HepG2 (cell line): ENCODE data around the gene UNC13D. TPM values are rescaled to one million over a fixed set of nuclear protein-coding genes. Genes with fewer than 3 reads are reported as not detected.

Experiments used
- ATAC-seq: fragments of 200-7000 bp; cut with Tn5 transposase; 3 replicates; pipeline ENCODE4 v1.9.1; 2020; ENCODE audit warnings: mild to moderate bottlenecking, moderate library complexity
- BruUV-seq: library from RNA; stranded (reverse); fragments of 400-500 nt; replicated peaks from 2 replicates; lab custom pipeline; 2021; lab: Mats Ljungman, UMichigan
- CTCF ChIA-PET: fragments of 300-600 bp; formaldehyde crosslinking; extraction: SDS; loops from one replicate; lab custom pipeline; 2021; ENCODE audit warnings: low total read pairs, inconsistent platforms, low intra/inter-chr PET ratio; lab: Yijun Ruan, JAX
- POLR2A ChIA-PET: fragments of 350-600 bp; sonication (Branson Sonifier 250); formaldehyde crosslinking; loops from one replicate; lab custom pipeline; 2020; ENCODE audit warnings: antibody characterized with exemption, inconsistent platforms; lab: Yijun Ruan, JAX
- DNase-seq: peaks from one replicate; pipeline ENCODE4 v3.0.0-alpha.2; 2015; ENCODE audit warnings: low spot score
- FAIRE-seq: peaks from 3 replicates; lab custom pipeline; 2011; peaks lifted over from hg19 to GRCh38; lab: Jason Lieb, UNC
- H2AFZ ChIP-seq: one replicate; pipeline ENCODE4 v1.6.1; 2011; ENCODE audit warnings: low read length, inconsistent platforms
- H3K27ac ChIP-seq: fragments of 300-600 bp; 3 replicates; pipeline ENCODE4 v1.8.0; 2011; ENCODE audit warnings: mixed run types, mild to moderate bottlenecking, mixed read lengths, low read length, inconsistent platforms; ENCODE audit not compliant: insufficient read depth; ENCODE audit errors: extremely low read length
- H3K27me3 ChIP-seq, 2 experiments: fragments of 200-600 bp in 1 of 2; 2 replicates in 1 of 2; 3 replicates in 1 of 2; pipeline versions ENCODE4 v1.6.0 to v1.8.0; 2011; ENCODE audit warnings: low read length in 2 of 2, mild to moderate bottlenecking in 2 of 2, moderate library complexity in 2 of 2, inconsistent platforms in 1 of 2; ENCODE audit not compliant: insufficient read depth in 2 of 2, control insufficient read depth in 1 of 2
- H3K36me3 ChIP-seq, 2 experiments: fragments of 200-600 bp in 1 of 2; replicated peaks in 1 of 2; 2 replicates in 1 of 2; 3 replicates in 1 of 2; pipeline versions ENCODE4 v1.5.1 to v1.8.0; 2011; ENCODE audit warnings: low read length in 2 of 2, inconsistent platforms in 1 of 2; ENCODE audit not compliant: insufficient read depth in 2 of 2, control insufficient read depth in 1 of 2
- H3K4me1 ChIP-seq: 2 replicates; pipeline ENCODE4 v1.5.1; 2012; ENCODE audit warnings: low read length, inconsistent platforms; ENCODE audit not compliant: insufficient read depth
- H3K4me2 ChIP-seq: 2 replicates; pipeline ENCODE4 v1.6.0; 2011; ENCODE audit warnings: low read depth, low read length, inconsistent platforms
- H3K4me3 ChIP-seq, 3 experiments: fragments of 200-600 bp in 1 of 3; sonication (generic), shearing (Covaris generic) in 1 of 3; replicated peaks in 1 of 3; 2 replicates each; pipeline ENCODE4 v1.5.1; 2011 to 2016; ENCODE audit warnings: low read length in 3 of 3, inconsistent platforms in 2 of 3, low read depth in 2 of 3, mild to moderate bottlenecking in 2 of 3, control low read depth in 1 of 3, mixed read lengths in 1 of 3; ENCODE audit not compliant: insufficient read depth in 1 of 3
- H3K79me2 ChIP-seq: one replicate; pipeline ENCODE4 v1.6.1; 2011; ENCODE audit warnings: low read length, inconsistent platforms; ENCODE audit not compliant: insufficient read depth
- H3K9ac ChIP-seq: 2 replicates; pipeline ENCODE4 v1.6.0; 2011; ENCODE audit warnings: mild to moderate bottlenecking, low read depth, low read length, inconsistent platforms; ENCODE audit not compliant: insufficient read depth
- H3K9me3 ChIP-seq: 2 replicates; pipeline ENCODE4 v1.5.1; 2012; ENCODE audit warnings: mild to moderate bottlenecking, low read length
- H4K20me1 ChIP-seq: 2 replicates; pipeline ENCODE4 v1.6.0; 2011; ENCODE audit warnings: inconsistent platforms, mild to moderate bottlenecking, low read length, moderate library complexity; ENCODE audit not compliant: insufficient read depth
- ATF5 ChIP-seq: sonication (generic); formaldehyde crosslinking; IDR thresholded peaks from 2 replicates; pipeline ENCODE4 v1.4.0; 2020; ENCODE audit warnings: mild to moderate bottlenecking, low read depth, missing genetic modification reagents
- BORCS8-MEF2B ChIP-seq: sonication (generic); formaldehyde crosslinking; IDR thresholded peaks from 2 replicates; pipeline ENCODE4 v1.8.0; 2022; ENCODE audit warnings: mild to moderate bottlenecking, missing genetic modification reagents
- DZIP1 ChIP-seq: sonication (generic); formaldehyde crosslinking; IDR thresholded peaks from 2 replicates; pipeline ENCODE4 v1.5.0; 2020; ENCODE audit warnings: mild to moderate bottlenecking, missing genetic modification reagents
- ELF3 ChIP-seq: IDR thresholded peaks from 2 replicates; pipeline ENCODE4 v1.6.1; 2016; ENCODE audit warnings: missing genetic modification reagents, missing compliant biosample characterization
- HNF4A ChIP-seq: sonication (generic); formaldehyde crosslinking; IDR thresholded peaks from 2 replicates; pipeline ENCODE4 v1.4.0; 2020; ENCODE audit warnings: missing genetic modification reagents
- HOXA3 ChIP-seq: sonication (generic); formaldehyde crosslinking; IDR thresholded peaks from 2 replicates; pipeline ENCODE4 v1.5.0; 2020; ENCODE audit warnings: missing genetic modification reagents
- PATZ1 ChIP-seq: sonication (generic); formaldehyde crosslinking; IDR thresholded peaks from 2 replicates; pipeline ENCODE4 v1.4.0; 2020; ENCODE audit warnings: missing genetic modification reagents
- SATB2 ChIP-seq: sonication (generic); formaldehyde crosslinking; IDR thresholded peaks from 2 replicates; pipeline ENCODE4 v1.5.0; 2020; ENCODE audit warnings: missing genetic modification reagents
- TBX3 ChIP-seq: fragments of 450-650 bp; IDR thresholded peaks from 2 replicates; pipeline ENCODE4 v1.6.1; 2017; ENCODE audit warnings: antibody characterized with exemption, mild to moderate bottlenecking, inconsistent platforms, borderline replicate concordance
- ZFAT ChIP-seq: sonication (generic); formaldehyde crosslinking; conservative IDR thresholded peaks from 2 replicates; pipeline ENCODE4 v1.8.1; 2023; ENCODE audit warnings: missing genetic modification reagents, inconsistent platforms
- ZFP91 ChIP-seq: sonication (generic); formaldehyde crosslinking; IDR thresholded peaks from 2 replicates; pipeline ENCODE4 v1.9.0; 2022; ENCODE audit warnings: missing genetic modification reagents, mild to moderate bottlenecking, borderline replicate concordance
- ZFYVE20 ChIP-seq: sonication (generic); formaldehyde crosslinking; IDR thresholded peaks from 2 replicates; pipeline ENCODE4 v1.8.0; 2023; ENCODE audit warnings: low read depth, mild to moderate bottlenecking, moderate library complexity, missing genetic modification reagents, borderline replicate concordance
- ZNF24 ChIP-seq: fragments of 450-650 bp; IDR thresholded peaks from 2 replicates; pipeline ENCODE4 v1.6.1; 2017; ENCODE audit warnings: antibody characterized with exemption, mild to moderate bottlenecking
- ZNF414 ChIP-seq: sonication (generic); formaldehyde crosslinking; IDR thresholded peaks from 2 replicates; pipeline ENCODE4 v1.5.0; 2020; ENCODE audit warnings: missing genetic modification reagents
- WGBS: methylation state at CpG from one replicate; pipeline ENCODE4 v1.1.6; 2017; ENCODE audit warnings: low lambda C conversion rate; 5-methylcytosine and 5-hydroxymethylcytosine counted together
- in situ Hi-C: cut with HindIII; loops from 2 replicates; pipeline ENCODE4 v1.10.0; 2017; ENCODE audit warnings: low pct_unique_long_range_greater_than_20kb; ENCODE audit not compliant: extremely low pct_ligation_motif_present
- intact Hi-C: fragments of 100-400 bp; cut with micrococcal nuclease; formaldehyde crosslinking; loops from one replicate; pipeline ENCODE4 v1.10.0; 2022; ENCODE audit not compliant: unreplicated experiment
- polyA plus RNA-seq, 8 experiments: library from polyadenylated mRNA; depleted of rRNA in 3 of 8; stranded (reverse) in 7 of 8; unstranded in 1 of 8; fragments of >200 nt; fragmentation: Illumina TruSeq in 4 of 8; extraction: Trizol in 4 of 8; gene quantifications; 2 replicates each; pipeline versions ENCODE4 v1.2.1 to v1.2.3, GENCODE V29; 2011 to 2016; ENCODE audit warnings: low read depth in 4 of 8, missing spikeins in 1 of 8, mixed read lengths in 1 of 8; ENCODE audit not compliant: insufficient read depth in 1 of 8
- total RNA-seq, 5 experiments: library from RNA; depleted of rRNA; stranded (reverse); fragments of >200 nt; fragmentation: Illumina TruSeq; extraction: Trizol; gene quantifications; 2 replicates each; pipeline ENCODE4 v1.2.3, GENCODE V29; 2016; ENCODE audit warnings: low read depth in 1 of 5

The UNC13D gene
- total and polyA plus RNA-seq, 2 of the 13 experiments (the other 11 are each of a cell fraction or from before 2014, with no cell fraction given), result 29.7 to 42.7 TPM

- Histone ChIP-seq H4K20me1 (no peaks in the 10 kb centered on the region; the same call in 1 of the 2 replicates), H3K4me3 (peak overlapping the region; percentile 71 to 84 (median 84)), H3K9me3 (no peaks in the 10 kb centered on the region), H3K4me1 (peaks cover 52% of the 10 kb centered on the region), H3K79me2 (peaks cover 21% of the 10 kb centered on the region), H3K27me3 (no peaks in the 10 kb centered on the region), H3K9ac (peak overlapping the region; percentile 97), H2AFZ (no peak overlapping the region), H3K4me2 (peak overlapping the region; percentile 98), H3K36me3 (peaks cover 3 to 18% of the 10 kb centered on the region in 2 experiments; a peak in 4 of 5 replicates), H3K27ac (peak overlapping the region; percentile 99)
- ATAC-seq (peak; percentile 12), DNase-seq (peak; percentile 74), FAIRE-seq (no peak)
- WGBS, result under 1% methylated on average over 39 of the region's 41 CpGs
- POLR2A ChIA-PET, result interaction anchor here (0.6 to 13.8 kb wide), 28 partner anchors 10 to 388 kb away, joined by 3 to 454 read pairs (median 8); partner anchors contain the start of genes ACOX1, CDK3, FBF1 and GALK1
- CTCF ChIA-PET, result interaction anchor here (1.1 to 1.7 kb wide), 5 partner anchors 15 to 29 kb away, joined by 3 to 5 read pairs (median 4); partner anchors contain the start of gene TRIM65
- in situ Hi-C loops, result no loop called here
- intact Hi-C loops, result loop anchor here (1.0 to 2.0 kb wide), 2 partner anchors 14 to 22 kb away; partner anchors contain the start of gene WBP2
- BruUV-seq, result TSS peak; percentile 72
- TF ChIP-seq ELF3 (peak; percentile 35; the same call in 1 of the 2 replicates), ZNF24 (no peak), TBX3 (peak; percentile 40; the same call in 1 of the 2 replicates), SATB2 (CRISPR knock-in tag) (no peak; the same call in 1 of the 2 replicates), ZFAT (no peak), ATF5 (CRISPR knock-in tag) (no peak), ZNF414 (CRISPR knock-in tag) (peak; percentile 24), PATZ1 (CRISPR knock-in tag) (peak; percentile 87), BORCS8-MEF2B (CRISPR knock-in tag) (no peak; the same call in none of the 2 replicates), HNF4A (CRISPR knock-in tag) (no peak), ZFP91 (0 out of 2 replicates have a peak, but pooled peaks have one; percentile 10), ZFYVE20 (CRISPR knock-in tag) (0 out of 2 replicates have a peak, but pooled peaks have one; percentile 14), DZIP1 (CRISPR knock-in tag) (peak; percentile 85), HOXA3 (CRISPR knock-in tag) (no peak)
Observed at GRCh38 chr17:75876938-75877751, 32.9 kb upstream of the UNC13D start.
